Activated CD4-positive, alpha-beta T cell treated with anti-CD3 and anti-CD28 coated beads for 48 hours (primary cell): ENCODE measurements around the gene TMEM132D.

Experiments used
- DNase-seq: peaks from one replicate; pipeline ENCODE4 v3.0.0-alpha.2; 2020

Gene TMEM132D

GRCh38 chr12:129523621-129524020 lies 380.2 kb downstream of the TMEM132D start:
- no peak for DNase-seq

DNA sequence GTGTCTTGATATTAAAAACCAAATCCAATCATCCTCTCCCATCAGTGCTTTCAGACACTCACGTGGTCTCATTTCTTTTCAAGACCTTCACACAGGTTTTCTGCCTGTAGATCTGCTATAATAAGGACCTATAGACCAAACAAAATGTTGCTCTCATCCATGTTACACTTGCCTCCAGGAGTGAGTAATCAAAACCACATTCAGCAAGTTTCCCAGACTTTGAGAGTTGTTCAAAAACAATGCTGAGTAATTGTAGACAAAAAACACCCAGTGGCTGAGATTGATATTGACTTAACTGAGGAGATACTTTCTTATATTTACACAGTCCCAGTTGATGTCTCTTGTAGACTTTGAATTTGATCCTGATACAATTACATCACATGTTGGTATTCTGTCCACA lies 383.1 kb downstream of the TMEM132D start:
- no peak for DNase-seq

GRCh38 chr12:129503802-129504201 lies 400.0 kb downstream of the TMEM132D start:
- no peak for DNase-seq

DNA sequence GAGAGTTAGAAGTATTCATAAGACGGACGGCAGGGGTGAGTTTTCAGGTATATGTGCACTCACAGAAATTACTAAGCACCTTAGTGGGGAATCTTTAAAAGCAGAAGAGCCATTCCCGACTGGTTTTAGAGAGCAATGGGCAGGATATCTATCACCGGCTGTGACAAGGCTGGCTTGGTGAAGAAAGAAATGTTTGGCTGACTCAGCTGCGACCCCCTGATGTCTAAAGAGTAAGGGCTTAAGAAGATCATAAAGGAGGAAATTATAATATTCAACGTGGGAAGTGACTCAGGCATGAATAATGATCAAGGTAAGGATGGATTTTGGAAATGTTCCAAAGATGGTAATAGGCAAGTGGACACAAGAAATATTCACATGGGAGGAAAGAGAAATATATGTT lies 407.6 kb downstream of the TMEM132D start:
- DNase-seq: no peak

DNA sequence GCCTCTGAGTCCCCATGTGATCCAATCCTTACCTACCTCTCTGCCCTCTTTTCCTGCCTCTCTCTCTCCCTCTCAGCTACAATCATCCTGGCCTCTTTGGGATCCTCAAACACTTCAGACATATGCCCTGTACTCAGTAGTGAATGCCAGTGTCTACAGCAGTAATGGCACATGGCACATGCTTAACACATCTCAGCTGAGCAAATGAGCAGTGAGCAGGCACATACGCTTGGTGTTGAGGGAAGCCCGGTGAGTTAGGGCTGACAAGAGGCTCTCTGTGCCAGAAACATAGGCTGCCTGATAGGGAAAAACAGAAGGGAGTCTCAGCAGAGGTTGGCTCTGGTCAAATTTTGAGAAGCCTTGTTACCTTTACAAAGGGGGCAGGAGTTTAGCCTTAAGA lies 409.1 kb downstream of the TMEM132D start:
- no peak for DNase-seq

- DNase-seq: no peak
Observed at GRCh38 chr12:129494260-129494659, 409.6 kb downstream of the TMEM132D start.

- no peak for DNase-seq
Observed at GRCh38 chr12:129489100-129489676, 414.6 kb downstream of the TMEM132D start.

GRCh38 chr12:129486931-129487330 lies 416.9 kb downstream of the TMEM132D start:
- no peak for DNase-seq

- DNase-seq: no peak
Observed at GRCh38 chr12:129483111-129483893, 420.5 kb downstream of the TMEM132D start.

DNA sequence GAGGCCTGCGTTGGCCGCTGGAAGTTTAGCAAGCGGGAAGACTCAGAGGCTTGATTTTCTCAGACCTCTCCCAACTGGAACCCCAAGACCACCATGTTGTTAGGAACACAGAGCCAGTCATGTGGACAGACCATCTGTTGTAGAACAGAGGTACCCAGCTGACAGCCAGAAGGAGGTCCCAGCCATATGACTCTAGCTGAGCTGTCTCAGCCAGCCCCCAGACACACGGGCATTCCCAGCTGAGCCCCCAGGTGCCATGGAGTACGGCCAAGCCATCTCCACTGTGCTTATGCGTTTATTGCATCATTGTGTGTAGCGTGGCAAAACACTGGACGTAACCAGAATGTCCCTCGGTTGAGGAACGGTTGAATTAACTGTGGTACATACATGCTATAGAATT lies 421.9 kb downstream of the TMEM132D start:
- DNase-seq: no peak

DNA sequence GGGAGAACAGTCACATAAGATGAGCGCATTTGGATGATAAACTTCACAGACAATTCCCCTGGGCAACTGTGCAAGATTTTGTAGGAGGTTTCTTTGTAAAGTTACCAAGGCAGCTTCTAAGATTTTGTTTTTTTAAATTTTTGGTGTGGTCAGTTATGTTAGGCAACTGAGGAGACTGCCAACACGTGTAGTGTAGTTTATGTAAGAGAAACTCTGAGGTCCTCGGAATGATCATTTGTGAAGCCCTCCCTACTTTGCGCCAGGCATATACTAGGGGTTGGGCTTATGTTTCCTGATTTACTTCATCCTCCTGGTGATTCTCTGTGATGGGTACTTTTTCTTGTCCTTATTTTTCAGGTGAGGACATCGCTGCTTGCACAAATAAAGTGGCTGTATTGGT lies 433.6 kb downstream of the TMEM132D start:
- DNase-seq: no peak

GRCh38 chr12:129467726-129468125 lies 436.1 kb downstream of the TMEM132D start:
- no peak for DNase-seq

DNA sequence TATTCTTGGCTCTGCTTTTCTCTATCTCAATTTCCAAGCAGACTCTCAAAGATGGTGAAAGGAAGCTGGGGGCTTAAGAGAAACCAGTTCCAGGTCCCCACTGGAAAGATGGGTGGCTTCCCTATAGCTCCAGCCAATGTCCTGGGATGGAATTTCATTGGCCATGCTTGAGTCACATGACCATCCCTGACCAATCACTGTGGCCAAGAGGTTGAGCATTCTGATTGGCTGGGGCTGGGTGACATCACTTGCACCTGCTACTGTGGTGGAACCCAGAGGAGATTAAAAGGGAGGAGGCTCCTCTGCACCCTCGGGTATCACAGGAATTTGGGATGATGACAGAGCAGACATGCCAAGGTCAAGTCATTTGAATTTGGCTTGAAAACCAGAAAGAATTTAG lies 436.5 kb downstream of the TMEM132D start:
- no peak for DNase-seq

DNA sequence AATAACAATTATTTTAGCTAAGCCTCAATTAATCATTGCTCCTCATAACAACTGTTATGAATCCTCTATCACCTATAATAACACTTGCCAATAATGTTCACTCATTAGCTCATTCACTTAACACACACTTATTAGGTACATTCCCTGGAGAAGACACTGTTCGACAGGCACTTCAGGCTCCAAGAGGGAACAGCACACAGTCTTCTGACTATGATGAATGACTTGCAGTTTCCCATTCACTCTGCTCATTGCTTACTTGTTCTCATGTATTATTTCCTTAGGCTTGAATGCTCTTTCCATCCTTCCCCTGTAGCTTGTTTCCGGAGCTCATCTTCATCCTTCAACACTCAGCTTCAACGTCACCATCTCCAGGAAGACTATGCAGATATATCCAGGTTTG lies 437.3 kb downstream of the TMEM132D start:
- no peak for DNase-seq

DNA sequence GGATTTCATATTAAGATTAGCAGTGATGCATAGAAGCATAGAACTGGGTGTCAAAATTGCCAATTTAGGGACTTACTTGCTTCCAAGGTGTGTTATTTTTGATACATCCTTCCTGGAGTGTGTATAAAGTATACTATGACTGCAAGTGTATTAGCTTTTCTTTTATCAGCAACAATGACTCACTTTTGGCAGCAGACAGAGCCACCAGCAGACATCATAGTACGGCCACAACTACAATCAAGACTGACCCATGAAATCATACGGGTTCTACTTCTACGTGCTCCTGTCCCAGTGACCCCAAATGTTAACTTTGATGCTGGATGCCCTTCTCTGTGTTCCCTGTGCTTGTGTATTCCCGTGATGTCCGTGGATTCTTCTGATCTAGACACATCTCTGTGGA lies 443.9 kb downstream of the TMEM132D start:
- DNase-seq: no peak

- DNase-seq: no peak
Observed at GRCh38 chr12:129446696-129447095, 457.1 kb downstream of the TMEM132D start.

- no peak for DNase-seq
Observed at GRCh38 chr12:129440278-129440677, 463.5 kb downstream of the TMEM132D start.

- no peak for DNase-seq
Observed at GRCh38 chr12:129434790-129435189, 469.0 kb downstream of the TMEM132D start.

DNA sequence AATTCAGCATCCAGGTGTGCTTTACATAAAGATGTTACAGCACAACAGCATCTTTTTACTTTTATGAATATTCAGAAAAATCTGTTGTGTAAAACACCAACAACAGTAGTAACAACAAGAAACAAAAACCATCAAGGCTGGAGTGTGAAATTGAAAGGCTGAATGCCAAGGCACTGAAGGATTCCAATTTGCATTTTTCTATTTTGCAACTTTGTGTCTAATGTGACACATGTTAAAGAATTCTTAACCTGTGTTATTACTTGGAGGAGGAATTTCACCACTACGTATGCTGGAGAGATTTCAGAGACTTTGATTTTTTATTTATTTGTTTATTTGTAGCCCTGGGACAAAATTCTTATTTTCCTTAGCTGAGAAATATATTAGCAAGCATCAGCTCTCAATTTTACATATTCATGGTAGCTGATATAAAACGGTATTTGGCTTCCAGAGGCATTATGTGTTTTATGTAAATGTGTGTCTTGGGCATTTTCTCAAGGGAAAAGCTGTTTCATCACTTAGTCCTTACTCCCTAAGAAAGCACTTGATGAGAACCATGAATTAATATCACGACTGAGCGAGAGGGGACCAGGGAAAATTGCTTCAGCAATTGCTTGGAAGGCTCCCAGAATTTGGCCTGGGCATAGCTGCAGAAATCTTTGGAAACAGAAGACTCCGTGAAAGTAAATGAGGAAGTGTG lies 475.4 kb downstream of the TMEM132D start:
- DNase-seq: no peak

DNA sequence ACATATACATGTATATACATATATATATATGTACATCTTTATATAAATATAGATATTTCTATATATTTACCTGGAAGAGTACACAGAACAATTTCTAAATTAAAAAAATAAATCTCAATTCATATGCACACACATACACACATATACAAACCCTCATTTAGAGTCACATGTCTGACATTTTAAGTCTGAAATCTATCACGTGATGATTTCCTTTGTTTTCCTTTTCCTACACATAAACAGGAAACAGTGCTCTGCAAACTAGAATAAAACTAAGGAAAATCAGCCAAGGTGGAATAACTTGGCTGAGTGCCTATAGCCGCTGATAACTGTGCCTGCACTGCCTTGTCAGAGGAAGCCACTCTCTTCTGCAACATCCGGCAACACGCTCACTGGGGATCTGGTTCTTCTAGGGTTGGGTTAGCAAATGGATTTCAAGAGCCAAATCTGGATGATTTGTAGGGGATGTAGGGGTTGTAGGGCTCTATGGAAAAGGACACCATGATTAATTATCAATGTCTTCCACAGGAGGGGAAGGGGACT lies 480.7 kb downstream of the TMEM132D start:
- DNase-seq: no peak

GRCh38 chr12:129413295-129413694 lies 490.5 kb downstream of the TMEM132D start:
- DNase-seq: no peak

DNA sequence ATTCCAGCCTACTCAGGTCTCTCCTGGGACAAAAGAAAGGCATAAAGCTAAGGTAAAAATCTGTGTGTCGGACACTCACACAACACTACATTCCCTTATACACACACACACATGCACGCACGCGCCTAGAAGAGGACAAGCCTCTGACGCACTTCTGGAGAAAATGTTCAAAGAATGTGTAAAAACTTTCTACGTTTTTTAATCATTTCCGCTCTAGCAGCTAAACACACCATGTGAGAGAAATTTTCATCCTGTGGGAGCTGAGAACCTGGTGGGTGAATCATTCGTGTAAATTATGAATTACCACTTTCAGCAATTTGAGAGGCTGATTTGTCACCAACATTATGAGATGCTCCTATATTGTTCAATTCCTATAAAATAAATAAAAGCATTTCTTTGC lies 494.5 kb downstream of the TMEM132D start:
- no peak for DNase-seq

GRCh38 chr12:129404556-129404955 lies 499.3 kb downstream of the TMEM132D start:
- no peak for DNase-seq

- no peak for DNase-seq
Observed at GRCh38 chr12:129401572-129401971, 502.3 kb downstream of the TMEM132D start.
